Peyer's patch (tissue), 4 donors: ENCODE results near the gene CSRNP2.

Source experiments
- CTCF ChIP-seq, 6 experiments: fragments of 450-650 bp in 4 of 6; fragments of 200-600 bp in 2 of 6; sonication (generic) in 1 of 6; IDR thresholded peaks; one replicate each; pipeline ENCODE4 v1.5.1; 2017 to 2019; ENCODE audit warnings: antibody characterized with exemption in 6 of 6, mild to moderate bottlenecking in 3 of 6, moderate library complexity in 1 of 6
- POLR2A ChIP-seq, 2 donors: fragments of 450-650 bp; IDR thresholded peaks; one replicate each; pipeline ENCODE4 v1.5.1; 2017; ENCODE audit warnings: antibody characterized with exemption in 2 of 2, mild to moderate bottlenecking in 2 of 2, moderate library complexity in 2 of 2

- no peak for TF ChIP-seq CTCF (IDR thresholded peaks at IDR 0.05)
- TF ChIP-seq POLR2A (IDR thresholded peaks at IDR 0.05), result no peak
Observed at GRCh38 chr12:51033048-51033447, 50.3 kb downstream of the CSRNP2 start.
